Mucosa of descending colon (tissue), 3 donors: ENCODE results near the gene INPP5F. TPM values are rescaled to one million over a fixed set of nuclear protein-coding genes. Genes with fewer than 3 reads are reported as not detected.

Experiments
- ATAC-seq: fragments of 200-7000 bp; cut with Tn5 transposase; one replicate; pipeline ENCODE4 v1.9.1; 2020; ENCODE audit warnings: mild to moderate bottlenecking, moderate library complexity
- DNase-seq, 3 donors: peaks; one replicate each; pipeline ENCODE4 v3.0.0-alpha.2; 2020
- H3K36me3 ChIP-seq: fragments of 200-600 bp; one replicate; pipeline ENCODE4 v1.8.0; 2021; ENCODE audit warnings: low read depth, mild to moderate bottlenecking
- H3K4me1 ChIP-seq: fragments of 200-600 bp; one replicate; pipeline ENCODE4 v1.8.0; 2021; ENCODE audit warnings: low read depth, mild to moderate bottlenecking
- H3K4me3 ChIP-seq: fragments of 200-600 bp; one replicate; pipeline ENCODE4 v1.8.0; 2021; ENCODE audit warnings: mild to moderate bottlenecking
- H3K9me3 ChIP-seq: fragments of 200-600 bp; one replicate; pipeline ENCODE4 v1.8.0; 2021; ENCODE audit warnings: mild to moderate bottlenecking
- intact Hi-C, 2 donors: fragments of 100-400 bp; cut with DNase I in 1 of 2; cut with micrococcal nuclease in 1 of 2; formaldehyde crosslinking; loops; one replicate each; pipeline versions ENCODE4 v1.11.0 to v1.11.1; 2022; cut with DNase I, micrococcal nuclease
- total RNA-seq, 3 donors: library from RNA; stranded (reverse); fragmentation: NEBNext Ultra II Directional in 2 of 3; extraction: Animal tissue kit (Norgen Biotek cat#: 25700) in 2 of 3; gene quantifications; one replicate each; pipeline versions ENCODE4 v1.2.1 to v1.2.4, GENCODE V29; 2021 to 2023
- TF ChIP-seq, protein P1 (sequence below): fragments of 200-600 bp; IDR thresholded peaks from one replicate; pipeline ENCODE4 v1.8.0; 2022; ENCODE audit warnings: antibody characterized with exemption, mild to moderate bottlenecking
- donor health status: DM: no; HTN: no; CAD: no; lungs with moderate emphysema.
- donor health status: DM: no; HTN: no; CAD: no.
- donor health status: DM: no; HTN: yes; CAD: no.

Gene INPP5F
- total RNA-seq, 3 donors from 2014 or later: 12.5 to 19.9 (median 13.2) TPM

DNA sequence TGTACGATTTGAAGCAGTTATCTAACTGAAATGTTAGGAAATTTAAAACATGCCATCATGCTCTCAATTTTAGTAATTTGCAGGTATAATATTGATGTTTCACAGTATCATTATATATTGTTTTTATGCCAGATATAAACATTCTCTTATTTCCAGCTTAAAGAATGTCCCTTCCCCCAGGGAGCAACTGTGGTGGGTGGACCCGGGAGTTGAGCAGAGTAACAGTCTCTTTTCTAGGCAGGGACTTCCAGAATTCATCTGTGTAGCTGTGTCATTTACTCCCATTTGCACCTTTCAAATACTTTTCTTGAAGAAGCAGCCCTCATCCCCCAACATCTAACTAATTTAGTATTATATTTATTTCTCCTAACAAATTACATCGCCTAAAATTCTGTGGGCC lies 9.6 kb downstream of the INPP5F start:
- TF ChIP-seq, protein P1, sequence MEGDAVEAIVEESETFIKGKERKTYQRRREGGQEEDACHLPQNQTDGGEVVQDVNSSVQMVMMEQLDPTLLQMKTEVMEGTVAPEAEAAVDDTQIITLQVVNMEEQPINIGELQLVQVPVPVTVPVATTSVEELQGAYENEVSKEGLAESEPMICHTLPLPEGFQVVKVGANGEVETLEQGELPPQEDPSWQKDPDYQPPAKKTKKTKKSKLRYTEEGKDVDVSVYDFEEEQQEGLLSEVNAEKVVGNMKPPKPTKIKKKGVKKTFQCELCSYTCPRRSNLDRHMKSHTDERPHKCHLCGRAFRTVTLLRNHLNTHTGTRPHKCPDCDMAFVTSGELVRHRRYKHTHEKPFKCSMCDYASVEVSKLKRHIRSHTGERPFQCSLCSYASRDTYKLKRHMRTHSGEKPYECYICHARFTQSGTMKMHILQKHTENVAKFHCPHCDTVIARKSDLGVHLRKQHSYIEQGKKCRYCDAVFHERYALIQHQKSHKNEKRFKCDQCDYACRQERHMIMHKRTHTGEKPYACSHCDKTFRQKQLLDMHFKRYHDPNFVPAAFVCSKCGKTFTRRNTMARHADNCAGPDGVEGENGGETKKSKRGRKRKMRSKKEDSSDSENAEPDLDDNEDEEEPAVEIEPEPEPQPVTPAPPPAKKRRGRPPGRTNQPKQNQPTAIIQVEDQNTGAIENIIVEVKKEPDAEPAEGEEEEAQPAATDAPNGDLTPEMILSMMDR: no peak
- intact Hi-C loops: no loop called here
- ATAC-seq: no peak
- no peak overlapping the region for H3K4me3 ChIP-seq
- H3K9me3 ChIP-seq: no peaks in the 10 kb centered on the region
- H3K36me3 ChIP-seq: no peaks in the 10 kb centered on the region
- DNase-seq: no peak
- no peaks in the 10 kb centered on the region for H3K4me1 ChIP-seq

DNA sequence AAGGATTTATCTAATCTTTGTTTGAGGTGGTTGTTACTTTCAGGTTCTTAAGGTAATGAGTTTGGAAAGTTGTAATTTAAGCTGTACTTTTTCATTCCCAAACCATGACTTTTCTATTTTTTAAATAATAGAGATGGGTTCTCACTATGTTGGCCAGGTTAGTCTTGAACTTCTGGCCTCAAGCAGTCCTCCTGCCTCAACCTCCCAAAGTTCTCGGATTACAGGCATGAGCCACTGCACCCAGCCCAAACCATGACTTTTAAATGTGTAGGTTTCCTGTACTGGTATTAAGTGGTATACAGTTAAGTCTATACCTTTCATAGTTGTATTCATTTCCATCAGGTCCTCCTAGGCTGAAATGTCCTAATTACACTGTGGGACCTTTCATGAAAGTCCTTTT lies 10.4 kb downstream of the INPP5F start:
- Histone ChIP-seq H3K4me1 (no peaks in the 10 kb centered on the region), H3K36me3 (no peaks in the 10 kb centered on the region), H3K9me3 (no peaks in the 10 kb centered on the region), H3K4me3 (no peak overlapping the region)
- ATAC-seq (no peak), DNase-seq (no peak)
- intact Hi-C loops: no loop called here
- TF ChIP-seq, protein P1: no peak

DNA sequence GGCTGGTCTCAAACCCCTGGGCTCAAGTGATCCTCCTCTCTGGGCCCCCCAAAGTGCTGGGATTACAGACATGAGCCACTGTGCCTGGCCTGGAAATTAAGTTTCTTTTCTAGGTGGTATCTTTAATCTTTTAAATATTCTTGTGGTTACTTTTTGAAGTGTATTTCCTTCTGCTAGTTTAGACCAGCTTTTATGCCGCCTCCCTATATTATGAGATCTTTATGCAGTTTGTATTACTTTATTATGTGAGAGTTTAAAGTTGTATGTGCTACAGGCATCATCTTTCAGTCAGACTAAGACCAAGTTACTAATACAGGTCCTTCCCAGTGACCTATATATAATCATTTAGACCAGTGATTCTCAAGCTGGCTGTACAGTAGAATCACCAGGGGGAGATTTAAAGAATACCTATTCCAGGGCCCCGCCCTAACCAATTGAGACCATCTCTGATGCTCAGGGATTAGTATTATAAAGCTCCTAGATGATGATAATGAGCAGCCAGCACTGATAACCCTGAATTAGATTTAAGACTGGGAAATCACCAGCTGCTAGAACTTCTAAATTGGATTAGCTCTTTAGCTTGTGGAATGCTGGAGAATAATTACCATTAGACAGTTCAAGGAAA lies 11.3 kb downstream of the INPP5F start:
- no peak for DNase-seq
- Histone ChIP-seq H3K36me3 (no peaks in the 10 kb centered on the region), H3K9me3 (no peaks in the 10 kb centered on the region), H3K4me3 (no peak overlapping the region), H3K4me1 (no peaks in the 10 kb centered on the region)
- peak; percentile 20 for ATAC-seq
- TF ChIP-seq, protein P1: no peak
- intact Hi-C loops: no loop called here

DNA sequence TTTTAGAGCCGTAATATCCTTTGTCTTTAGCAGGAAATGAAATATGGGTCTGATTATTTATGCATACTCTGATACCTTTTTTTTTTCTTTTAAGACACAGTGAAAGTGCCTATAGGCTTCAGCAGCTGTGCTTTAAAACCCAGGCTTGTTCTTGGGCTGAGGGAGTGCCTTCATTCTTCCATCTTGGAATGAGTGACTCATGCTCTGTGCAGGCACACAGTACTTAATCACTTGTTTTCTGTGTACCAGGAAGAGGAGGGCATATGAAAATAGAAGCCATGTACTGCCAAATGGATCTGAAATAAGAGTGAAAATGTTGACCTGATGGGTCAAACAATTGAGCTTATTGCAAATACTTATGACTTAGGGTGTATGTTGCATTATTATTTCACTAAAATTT lies 12.0 kb downstream of the INPP5F start:
- DNase-seq (peak in 1 of 3 donors; percentile 30), ATAC-seq (peak; percentile 99)

DNA sequence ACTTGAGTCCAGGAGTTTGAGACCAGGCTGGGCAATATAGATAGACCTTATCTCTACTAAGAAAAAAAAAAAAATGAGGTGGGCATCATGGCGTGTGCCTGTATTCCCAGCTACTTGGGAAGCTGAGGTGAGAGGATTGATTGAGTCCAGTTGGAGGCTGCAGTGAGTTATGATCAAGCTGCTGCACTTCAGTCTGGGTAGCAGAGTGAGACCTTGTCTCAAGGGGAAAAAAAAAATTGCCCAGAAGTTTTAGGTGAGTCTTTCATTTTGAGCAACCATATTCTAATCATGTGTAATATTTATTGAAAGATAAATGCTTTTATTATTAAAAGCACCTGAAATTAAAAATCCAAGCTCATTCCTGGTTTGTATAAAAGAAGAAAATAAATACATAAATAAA lies 13.1 kb downstream of the INPP5F start:
- ATAC-seq: no peak
- Histone ChIP-seq H3K36me3 (no peaks in the 10 kb centered on the region), H3K9me3 (no peaks in the 10 kb centered on the region), H3K4me1 (no peaks in the 10 kb centered on the region), H3K4me3 (no peak overlapping the region)
- intact Hi-C loops: no loop called here
- TF ChIP-seq, protein P1: no peak
- DNase-seq: no peak

More for the DNA sequence above, 12.0 kb downstream of the INPP5F start:
- Histone ChIP-seq H3K9me3 (no peaks in the 10 kb centered on the region), H3K36me3 (no peaks in the 10 kb centered on the region), H3K4me1 (no peaks in the 10 kb centered on the region), H3K4me3 (no peak overlapping the region)
- TF ChIP-seq, protein P1: no peak
- intact Hi-C loops: no loop called here
